PC-3 (cell line): ENCODE data around the gene POP5. TPM values are rescaled to one million over a fixed set of nuclear protein-coding genes. Genes with fewer than 3 reads are reported as not detected.
A peak's percentile ranks its signal among the peaks of the same experiment; 100 is the strongest.

Source experiments
- ATAC-seq: fragments of 200-7000 bp; cut with Tn5 transposase; 2 replicates; pipeline ENCODE4 v1.9.1; 2020; ENCODE audit warnings: mild to moderate bottlenecking, moderate library complexity
- BruUV-seq: library from RNA; stranded (reverse); fragments of 400-500 nt; replicated peaks from 2 replicates; lab custom pipeline; 2021; lab: Mats Ljungman, UMichigan
- CTCF ChIA-PET: fragments of 300-600 bp; sonication (Branson Sonifier 250); formaldehyde crosslinking; loops from one replicate; lab custom pipeline; 2022; ENCODE audit warnings: antibody characterized with exemption; lab: Charles Lee
- POLR2A ChIA-PET: fragments of 300-600 bp; sonication (Branson Sonifier 250); formaldehyde crosslinking; loops from one replicate; lab custom pipeline; 2022; ENCODE audit warnings: antibody characterized with exemption; ENCODE audit not compliant: unreplicated experiment; lab: Charles Lee
- DNase-seq: peaks from one replicate; pipeline ENCODE4 v3.0.0-alpha.2; 2015
- H2AFZ ChIP-seq: fragments of 300-600 bp; sonication (generic); 2 replicates; pipeline ENCODE4 v1.6.0; 2016; ENCODE audit warnings: antibody characterized with exemption, low read length
- H3F3A ChIP-seq: fragments of 300-600 bp; sonication (generic); one replicate; pipeline ENCODE4 v1.6.0; 2017; ENCODE audit warnings: antibody characterized with exemption, low read length, control low read depth, mild to moderate bottlenecking; ENCODE audit not compliant: unreplicated experiment
- H3K27ac ChIP-seq: fragments of 300-600 bp; sonication (generic); 2 replicates; pipeline ENCODE4 v1.5.1; 2016; ENCODE audit warnings: mild to moderate bottlenecking, low read length
- H3K27me3 ChIP-seq: fragments of 300-600 bp; sonication (generic); 2 replicates; pipeline ENCODE4 v1.6.1; 2016; ENCODE audit warnings: low read length, mixed read lengths
- H3K36me3 ChIP-seq: fragments of 300-600 bp; sonication (generic); 2 replicates; pipeline ENCODE4 v1.6.1; 2016; ENCODE audit warnings: low read depth, mixed run types, low read length, mixed read lengths
- H3K4me1 ChIP-seq: fragments of 300-600 bp; sonication (generic); 2 replicates; pipeline ENCODE4 v1.5.1; 2016; ENCODE audit warnings: low read length; ENCODE audit not compliant: insufficient read depth
- H3K4me2 ChIP-seq: fragments of 300-600 bp; sonication (generic); 2 replicates; pipeline ENCODE4 v1.6.0; 2016; ENCODE audit warnings: low read length
- H3K4me3 ChIP-seq: fragments of 300-600 bp; sonication (generic); 2 replicates; pipeline ENCODE4 v1.5.1; 2016; ENCODE audit warnings: mild to moderate bottlenecking, low read length, mixed read lengths
- H3K79me2 ChIP-seq: fragments of 300-600 bp; sonication (generic); 2 replicates; pipeline ENCODE4 v1.6.1; 2017; ENCODE audit warnings: low read length, mixed read lengths
- H3K9ac ChIP-seq: fragments of 300-600 bp; sonication (generic); 2 replicates; pipeline ENCODE4 v1.6.0; 2016; ENCODE audit warnings: mild to moderate bottlenecking, low read length
- H3K9me2 ChIP-seq: fragments of 300-600 bp; sonication (generic); replicated peaks from 2 replicates; pipeline ENCODE4 v1.6.1; 2016; ENCODE audit warnings: mixed run types, low read length, mixed read lengths
- H3K9me3 ChIP-seq: fragments of 300-600 bp; sonication (generic); 2 replicates; pipeline ENCODE4 v1.6.1; 2016; ENCODE audit warnings: low read length, mixed read lengths
- H4K20me1 ChIP-seq: fragments of 300-600 bp; sonication (generic); 2 replicates; pipeline ENCODE4 v1.6.1; 2016; ENCODE audit warnings: low read length, mixed read lengths
- CTCF ChIP-seq: fragments of 300-600 bp; sonication (generic); conservative IDR thresholded peaks from 2 replicates; pipeline ENCODE4 v1.5.1; 2017; ENCODE audit warnings: antibody characterized with exemption, low read depth, mild to moderate bottlenecking, low read length
- EZH2 ChIP-seq: fragments of 300-600 bp; sonication (generic); IDR thresholded peaks from one replicate; pipeline ENCODE4 v1.6.1; 2017; ENCODE audit warnings: antibody characterized with exemption, mild to moderate bottlenecking, low read length; ENCODE audit not compliant: unreplicated experiment
- EZH2phosphoT487 ChIP-seq: fragments of 300-600 bp; sonication (generic); IDR thresholded peaks from 2 replicates; pipeline ENCODE4 v1.6.1; 2018; ENCODE audit warnings: mild to moderate bottlenecking, antibody characterized with exemption, low read length, borderline replicate concordance
- intact Hi-C: fragments of 100-400 bp; cut with micrococcal nuclease; formaldehyde crosslinking; loops from 2 replicates; pipeline ENCODE4 v1.9.0; 2023
- total RNA-seq: library from RNA; depleted of rRNA; stranded (reverse); fragments of >200 nt; gene quantifications from 2 replicates; pipeline ENCODE4 v1.2.3, GENCODE V29; 2014

POP5 gene
- total RNA-seq, 1 experiment from 2014 or later: 89.8 TPM

GRCh38 chr12:120592121-120593049 lies 11.2 kb upstream of the POP5 start:
- DNase-seq (no peak), ATAC-seq (no peak)
- BruUV-seq: no TSS peak
- no peaks in the 10 kb centered on the region for H3K79me2 ChIP-seq
- no peak overlapping the region for H3K4me2 ChIP-seq
- H3K4me3 ChIP-seq: no peak overlapping the region
- H3K9me3 ChIP-seq: no peaks in the 10 kb centered on the region
- no peak overlapping the region for H3K27ac ChIP-seq
- CTCF ChIA-PET: no interaction called here
- H2AFZ ChIP-seq: no peak overlapping the region
- H3K9ac ChIP-seq: no peak overlapping the region
- no peaks in the 10 kb centered on the region for H4K20me1 ChIP-seq
- intact Hi-C loops: no loop called here
- H3K4me1 ChIP-seq: no peaks in the 10 kb centered on the region
- POLR2A ChIA-PET: no interaction called here
- no peaks in the 10 kb centered on the region for H3K36me3 ChIP-seq
- H3K9me2 ChIP-seq: no peaks in the 10 kb centered on the region
- TF ChIP-seq CTCF (no peak), EZH2 (no peak), EZH2phosphoT487 (no peak)
- no peaks in the 10 kb centered on the region for H3K27me3 ChIP-seq
- H3F3A ChIP-seq: no peaks in the 10 kb centered on the region

- H3K4me2 ChIP-seq: no peak overlapping the region
- H3K9me3 ChIP-seq: no peaks in the 10 kb centered on the region
- no peaks in the 10 kb centered on the region for H3K9me2 ChIP-seq
- POLR2A ChIA-PET: interaction anchor here (0.7 kb wide), 1 partner anchor 92 kb away, joined by 14 read pairs; no protein-coding TSS in a partner anchor
- H3K27ac ChIP-seq: no peak overlapping the region
- BruUV-seq: no TSS peak
- peak; percentile 35; the same call in 1 of the 2 replicates for ATAC-seq
- no peaks in the 10 kb centered on the region for H3K27me3 ChIP-seq
- no peak overlapping the region for H3K9ac ChIP-seq
- no peaks in the 10 kb centered on the region for H3K36me3 ChIP-seq
- TF ChIP-seq EZH2: no peak
- TF ChIP-seq EZH2phosphoT487: no peak
- no peak for TF ChIP-seq CTCF
- no peak overlapping the region for H3K4me3 ChIP-seq
- CTCF ChIA-PET: interaction anchor here (0.7 kb wide), 1 partner anchor 18 kb away, joined by 6 read pairs; no protein-coding TSS in a partner anchor
- H4K20me1 ChIP-seq: no peaks in the 10 kb centered on the region
- no peak for DNase-seq
- H3K4me1 ChIP-seq: no peaks in the 10 kb centered on the region
- no peak overlapping the region for H2AFZ ChIP-seq
- intact Hi-C loops: no loop called here
- no peaks in the 10 kb centered on the region for H3K79me2 ChIP-seq
- H3F3A ChIP-seq: no peaks in the 10 kb centered on the region
These were observed 9.7 kb upstream of the POP5 start for GRCh38 chr12:120590741-120591407.
